ENCODE results near the gene MINDY4. TPM values are rescaled to one million over a fixed set of nuclear protein-coding genes. Genes with fewer than 3 reads are reported as not detected.

Gene MINDY4
- total RNA-seq, 1 donor from 2014 or later, result 8.4 TPM

DNA sequence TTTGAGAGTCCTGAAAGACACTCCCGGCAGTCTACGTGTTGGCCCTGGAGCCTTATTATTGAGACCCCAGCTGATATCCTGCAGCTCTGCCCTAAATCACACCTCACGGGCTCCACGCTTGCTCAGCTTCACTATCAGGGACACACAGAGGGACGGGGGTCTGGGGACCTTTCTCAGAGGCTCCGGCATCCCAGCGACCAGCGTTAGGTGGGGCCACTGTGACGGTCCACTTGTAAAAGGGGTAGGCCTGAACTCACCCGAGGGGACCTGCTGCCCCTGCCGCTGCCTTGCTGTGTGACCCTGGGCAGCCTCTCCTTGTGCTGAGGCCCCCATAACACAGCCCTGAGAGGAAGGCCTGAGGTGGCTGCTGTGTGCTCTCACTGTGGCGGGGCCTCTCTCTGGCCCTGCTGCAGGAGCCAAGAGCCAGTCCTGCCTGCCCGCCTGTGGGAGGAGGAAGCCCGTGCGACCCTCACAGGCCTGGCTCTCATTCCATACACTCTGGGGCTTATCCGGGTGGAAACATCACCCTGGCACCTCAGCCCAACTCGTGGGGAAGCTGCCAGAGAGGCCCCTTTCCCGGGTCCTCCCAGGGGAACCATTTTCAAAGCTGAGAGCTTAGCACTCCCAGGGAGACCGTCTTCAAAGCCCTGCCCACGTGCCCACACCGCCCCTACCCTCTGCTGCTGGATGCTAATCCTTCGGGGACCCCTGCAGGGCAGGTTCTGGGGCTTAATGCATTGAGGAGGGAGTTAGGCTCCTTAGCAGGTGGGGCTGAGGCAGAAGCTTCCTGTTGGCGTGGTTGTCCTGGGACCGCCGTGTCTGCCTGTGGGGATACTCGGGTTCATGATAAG is 162.1 kb downstream of the MINDY4 start:
- Mint-ChIP-seq H3K27ac (no peak overlapping the region), H3K27me3 (peaks cover 3% of the 10 kb centered on the region), H3K9me3 (no peaks in the 10 kb centered on the region), H3K36me3 (no peaks in the 10 kb centered on the region), H3K4me3 (no peak overlapping the region), H3K4me1 (ENCODE audit: unreplicated experiment) (peaks cover 21% of the 10 kb centered on the region)
- DNase-seq (ENCODE audit: extremely low spot score, unreplicated experiment), result no peak
- TF ChIP-seq, protein P1, sequence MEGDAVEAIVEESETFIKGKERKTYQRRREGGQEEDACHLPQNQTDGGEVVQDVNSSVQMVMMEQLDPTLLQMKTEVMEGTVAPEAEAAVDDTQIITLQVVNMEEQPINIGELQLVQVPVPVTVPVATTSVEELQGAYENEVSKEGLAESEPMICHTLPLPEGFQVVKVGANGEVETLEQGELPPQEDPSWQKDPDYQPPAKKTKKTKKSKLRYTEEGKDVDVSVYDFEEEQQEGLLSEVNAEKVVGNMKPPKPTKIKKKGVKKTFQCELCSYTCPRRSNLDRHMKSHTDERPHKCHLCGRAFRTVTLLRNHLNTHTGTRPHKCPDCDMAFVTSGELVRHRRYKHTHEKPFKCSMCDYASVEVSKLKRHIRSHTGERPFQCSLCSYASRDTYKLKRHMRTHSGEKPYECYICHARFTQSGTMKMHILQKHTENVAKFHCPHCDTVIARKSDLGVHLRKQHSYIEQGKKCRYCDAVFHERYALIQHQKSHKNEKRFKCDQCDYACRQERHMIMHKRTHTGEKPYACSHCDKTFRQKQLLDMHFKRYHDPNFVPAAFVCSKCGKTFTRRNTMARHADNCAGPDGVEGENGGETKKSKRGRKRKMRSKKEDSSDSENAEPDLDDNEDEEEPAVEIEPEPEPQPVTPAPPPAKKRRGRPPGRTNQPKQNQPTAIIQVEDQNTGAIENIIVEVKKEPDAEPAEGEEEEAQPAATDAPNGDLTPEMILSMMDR (conservative IDR thresholded peaks at IDR 0.05), result no peak

DNA sequence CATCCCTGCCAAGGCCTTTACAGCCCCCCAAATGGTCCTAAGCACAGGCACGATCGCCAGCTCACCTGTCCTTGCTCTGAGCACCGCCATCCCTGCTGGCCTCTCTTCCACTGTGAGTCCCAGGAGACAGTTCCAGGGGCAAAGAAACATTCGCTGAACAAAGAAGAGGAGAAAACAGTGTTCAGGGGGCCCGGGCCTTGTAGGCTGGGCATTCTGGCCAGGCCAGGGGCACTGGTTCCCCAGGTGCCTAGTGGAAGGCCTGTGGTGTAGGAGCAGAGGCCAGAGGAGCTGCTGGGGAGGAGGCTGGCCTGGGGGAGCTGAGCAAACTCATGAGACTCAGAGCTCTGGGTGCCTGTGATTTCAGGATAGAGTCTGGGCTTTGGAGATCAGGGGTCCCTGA is 163.0 kb downstream of the MINDY4 start:
- H3K4me3 Mint-ChIP-seq, result no peak overlapping the region
- no peak overlapping the region for H3K27ac Mint-ChIP-seq
- no peak for DNase-seq (ENCODE audit: extremely low spot score, unreplicated experiment)

DNA sequence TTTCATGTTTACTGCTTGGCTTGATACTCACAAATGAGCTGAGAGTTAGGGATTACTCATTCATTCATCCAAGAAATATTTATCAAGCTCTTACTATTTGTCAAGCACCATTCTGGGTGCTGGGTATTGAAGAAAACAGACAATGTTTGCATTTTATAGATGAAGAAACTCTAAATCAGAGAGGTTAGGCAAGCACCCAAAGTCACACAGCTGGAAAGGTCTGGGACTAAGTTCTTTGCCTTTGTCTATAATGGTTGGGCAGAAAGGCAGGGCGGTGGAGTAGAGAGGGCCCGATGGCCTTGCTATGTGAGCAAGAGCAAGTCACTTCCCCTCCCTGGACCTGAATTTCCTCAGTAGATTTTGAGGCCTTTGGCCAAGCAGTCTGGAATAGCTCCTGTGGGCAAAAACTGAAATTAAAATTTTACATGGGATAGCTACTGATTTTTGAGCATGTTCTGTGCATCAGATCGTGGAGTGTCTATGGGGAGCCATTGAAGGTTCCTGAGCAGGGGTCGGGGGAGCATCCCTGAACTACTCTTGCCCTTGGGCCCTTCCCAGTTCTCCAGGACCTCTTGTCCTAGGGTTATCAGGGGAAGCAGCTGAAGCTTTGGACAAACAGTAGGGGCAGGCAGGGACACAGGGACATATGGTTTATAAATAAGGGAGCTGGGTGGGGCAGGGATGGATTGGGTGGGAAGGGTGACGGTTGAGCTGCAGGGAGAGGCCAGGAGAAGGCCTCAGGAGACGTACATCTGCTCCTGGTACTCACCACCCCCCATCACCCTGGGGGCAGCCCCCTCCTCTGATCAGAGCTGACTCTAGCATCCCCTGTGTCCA is 163.7 kb downstream of the MINDY4 start:
- TF ChIP-seq, protein P1 (conservative IDR thresholded peaks at IDR 0.05), result no peak
- Mint-ChIP-seq H3K27ac (no peak overlapping the region), H3K27me3 (peaks cover 7% of the 10 kb centered on the region), H3K4me1 (ENCODE audit: unreplicated experiment) (peaks cover 16% of the 10 kb centered on the region), H3K4me3 (no peak overlapping the region), H3K9me3 (no peaks in the 10 kb centered on the region), H3K36me3 (no peaks in the 10 kb centered on the region)
- no peak for DNase-seq (ENCODE audit: extremely low spot score, unreplicated experiment)

More for the DNA sequence above, 163.0 kb downstream of the MINDY4 start:
- H3K36me3 Mint-ChIP-seq, result no peaks in the 10 kb centered on the region
- TF ChIP-seq, protein P1 (conservative IDR thresholded peaks at IDR 0.05), result no peak
- H3K9me3 Mint-ChIP-seq, result no peaks in the 10 kb centered on the region
- peaks cover 3% of the 10 kb centered on the region for H3K27me3 Mint-ChIP-seq
- H3K4me1 Mint-ChIP-seq (ENCODE audit: unreplicated experiment), result peaks cover 21% of the 10 kb centered on the region

DNA sequence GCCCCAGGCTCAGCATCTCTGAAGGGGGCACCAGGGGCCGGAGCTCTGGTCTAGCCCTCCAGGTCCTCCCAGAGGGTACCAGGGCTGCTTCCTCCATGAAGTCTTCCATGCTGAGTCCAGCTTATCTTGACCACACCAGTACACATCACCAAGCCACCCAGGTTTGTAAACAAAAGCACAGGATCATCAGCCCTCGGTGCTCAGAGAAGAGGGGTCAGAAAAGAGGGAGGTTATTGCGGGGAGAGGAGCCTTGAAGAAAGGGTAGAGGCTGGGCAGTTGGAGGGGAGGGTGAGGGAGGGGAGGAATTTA is 164.3 kb downstream of the MINDY4 start:
- peaks cover 10% of the 10 kb centered on the region for H3K4me1 Mint-ChIP-seq (ENCODE audit: unreplicated experiment)
- H3K4me3 Mint-ChIP-seq, result no peak overlapping the region
- DNase-seq (ENCODE audit: extremely low spot score, unreplicated experiment), result no peak
- H3K9me3 Mint-ChIP-seq, result no peaks in the 10 kb centered on the region
- H3K36me3 Mint-ChIP-seq, result no peaks in the 10 kb centered on the region
- TF ChIP-seq, protein P1 (conservative IDR thresholded peaks at IDR 0.05), result no peak
- H3K27ac Mint-ChIP-seq, result no peak overlapping the region
- peaks cover 11% of the 10 kb centered on the region for H3K27me3 Mint-ChIP-seq

DNA sequence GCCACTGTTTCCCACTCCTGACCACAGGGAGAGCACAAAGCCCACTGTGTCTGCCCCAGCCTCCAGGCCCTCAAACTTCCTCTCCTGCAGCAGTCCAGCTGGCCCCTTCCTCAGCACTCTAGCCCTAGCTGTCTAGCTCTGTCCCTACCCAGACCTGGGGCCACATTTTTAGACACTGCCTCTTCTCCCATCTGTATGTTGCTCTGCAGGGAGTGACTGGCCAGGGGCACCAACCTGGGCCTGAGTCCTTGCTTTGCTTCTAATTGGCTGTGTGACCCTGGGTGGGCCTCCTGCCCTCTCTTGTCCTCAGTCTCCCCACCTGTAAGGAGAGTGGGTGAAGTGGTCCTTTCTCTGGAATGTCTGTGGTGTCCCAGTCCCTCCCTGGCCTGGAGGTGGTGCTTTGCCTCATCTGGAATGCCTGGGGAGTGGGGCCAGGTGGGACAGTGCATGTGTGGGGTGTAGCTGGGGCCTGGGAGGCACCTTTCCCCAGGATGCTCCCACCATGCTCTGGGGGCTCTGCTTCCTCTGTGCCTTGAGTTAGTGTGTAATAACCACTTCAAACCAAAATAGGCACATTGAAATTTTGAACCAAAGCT is 165.5 kb downstream of the MINDY4 start:
- peaks cover 23% of the 10 kb centered on the region for H3K27me3 Mint-ChIP-seq
- DNase-seq (ENCODE audit: extremely low spot score, unreplicated experiment), result no peak
- TF ChIP-seq, protein P1 (conservative IDR thresholded peaks at IDR 0.05), result no peak
- no peak overlapping the region for H3K4me3 Mint-ChIP-seq
- no peaks in the 10 kb centered on the region for H3K9me3 Mint-ChIP-seq
- H3K4me1 Mint-ChIP-seq (ENCODE audit: unreplicated experiment), result peaks cover 5% of the 10 kb centered on the region
- no peaks in the 10 kb centered on the region for H3K36me3 Mint-ChIP-seq
- H3K27ac Mint-ChIP-seq, result no peak overlapping the region

Measured in type B pancreatic cell (in vitro differentiated cells).